Measurements from ENCODE around the gene KCNJ15. TPM values are rescaled to one million over a fixed set of nuclear protein-coding genes. Genes with fewer than 3 reads are reported as not detected.
A peak's percentile ranks its signal among the peaks of the same experiment; 100 is the strongest.

KCNJ15 gene
- 0.12 TPM for polyA plus RNA-seq (2012; ENCODE audit: low read depth, missing spikeins)

- no peak for TF ChIP-seq POLR2AphosphoS5 (IDR thresholded peaks at IDR 0.05; ENCODE audit: low read depth, low read length)
- TF ChIP-seq TAF1 (IDR thresholded peaks at IDR 0.05; ENCODE audit: low read depth, low read length) = no peak
- no peak for TF ChIP-seq PAX5 (IDR thresholded peaks at IDR 0.05; ENCODE audit: insufficient read depth, low read length, severe bottlenecking)
- no peak for TF ChIP-seq POLR2A (IDR thresholded peaks at IDR 0.05; ENCODE audit: low read depth, low read length)
- no peak for TF ChIP-seq SPI1 (IDR thresholded peaks at IDR 0.05; ENCODE audit: low read depth, low read length)
- no peak for TF ChIP-seq POU2F2 (IDR thresholded peaks at IDR 0.05; ENCODE audit: low read depth, low read length)
- DNase-seq (ENCODE audit: insufficient read length, low spot score) = no peak
- no peak for FAIRE-seq
Measured at GRCh38 chr21:38256599-38257302, at the start of gene KCNJ15. KCNJ15 (plus strand) TSS chr21:38256991; CDS start chr21:38299262, 42,271 bp downstream.

GRCh38 chr21:38208118-38208517 is 48.7 kb upstream of the KCNJ15 start:
- TF ChIP-seq SPI1 (IDR thresholded peaks at IDR 0.05; ENCODE audit: low read depth, low read length) = no peak
- TF ChIP-seq POU2F2 (IDR thresholded peaks at IDR 0.05; ENCODE audit: low read depth, low read length) = no peak
- TF ChIP-seq POLR2AphosphoS5 (IDR thresholded peaks at IDR 0.05; ENCODE audit: low read depth, low read length) = no peak
- TF ChIP-seq POLR2A (IDR thresholded peaks at IDR 0.05; ENCODE audit: low read depth, low read length) = no peak
- no peak for TF ChIP-seq PAX5 (IDR thresholded peaks at IDR 0.05; ENCODE audit: insufficient read depth, low read length, severe bottlenecking)
- TF ChIP-seq TAF1 (IDR thresholded peaks at IDR 0.05; ENCODE audit: low read depth, low read length) = no peak
- FAIRE-seq (no peak), DNase-seq (ENCODE audit: insufficient read length, low spot score) (no peak)

GRCh38 chr21:38211321-38211720 is 45.5 kb upstream of the KCNJ15 start:
- TF ChIP-seq POLR2AphosphoS5 (IDR thresholded peaks at IDR 0.05; ENCODE audit: low read depth, low read length) (no peak), PAX5 (IDR thresholded peaks at IDR 0.05; ENCODE audit: insufficient read depth, low read length, severe bottlenecking) (no peak), POU2F2 (IDR thresholded peaks at IDR 0.05; ENCODE audit: low read depth, low read length) (no peak), SPI1 (IDR thresholded peaks at IDR 0.05; ENCODE audit: low read depth, low read length) (no peak), POLR2A (IDR thresholded peaks at IDR 0.05; ENCODE audit: low read depth, low read length) (no peak), TAF1 (IDR thresholded peaks at IDR 0.05; ENCODE audit: low read depth, low read length) (no peak)
- FAIRE-seq = no peak

GRCh38 chr21:38212706-38213105 is 44.1 kb upstream of the KCNJ15 start:
- FAIRE-seq (no peak), DNase-seq (ENCODE audit: insufficient read length, low spot score) (no peak)
- no peak for TF ChIP-seq PAX5 (IDR thresholded peaks at IDR 0.05; ENCODE audit: insufficient read depth, low read length, severe bottlenecking)
- no peak for TF ChIP-seq TAF1 (IDR thresholded peaks at IDR 0.05; ENCODE audit: low read depth, low read length)
- TF ChIP-seq POLR2A (IDR thresholded peaks at IDR 0.05; ENCODE audit: low read depth, low read length) = no peak
- no peak for TF ChIP-seq POU2F2 (IDR thresholded peaks at IDR 0.05; ENCODE audit: low read depth, low read length)
- no peak for TF ChIP-seq POLR2AphosphoS5 (IDR thresholded peaks at IDR 0.05; ENCODE audit: low read depth, low read length)
- no peak for TF ChIP-seq SPI1 (IDR thresholded peaks at IDR 0.05; ENCODE audit: low read depth, low read length)

More at GRCh38 chr21:38211321-38211720, 45.5 kb upstream of the KCNJ15 start:
- no peak for DNase-seq (ENCODE audit: insufficient read length, low spot score)

- DNase-seq (ENCODE audit: insufficient read length, low spot score) = peak; percentile 18
- peak; percentile 5 for FAIRE-seq
- peak; percentile 71 for TF ChIP-seq SPI1 (IDR thresholded peaks at IDR 0.05; ENCODE audit: low read depth, low read length)
- TF ChIP-seq PAX5 (IDR thresholded peaks at IDR 0.05; ENCODE audit: insufficient read depth, low read length, severe bottlenecking) = no peak
Measured at GRCh38 chr21:38219049-38219628, 37.7 kb upstream of the KCNJ15 start.

- TF ChIP-seq TAF1 (IDR thresholded peaks at IDR 0.05; ENCODE audit: low read depth, low read length) (no peak), SPI1 (IDR thresholded peaks at IDR 0.05; ENCODE audit: low read depth, low read length) (no peak), PAX5 (IDR thresholded peaks at IDR 0.05; ENCODE audit: insufficient read depth, low read length, severe bottlenecking) (no peak), POU2F2 (IDR thresholded peaks at IDR 0.05; ENCODE audit: low read depth, low read length) (no peak), POLR2A (IDR thresholded peaks at IDR 0.05; ENCODE audit: low read depth, low read length) (no peak), POLR2AphosphoS5 (IDR thresholded peaks at IDR 0.05; ENCODE audit: low read depth, low read length) (no peak)
- DNase-seq (ENCODE audit: insufficient read length, low spot score) (no peak), FAIRE-seq (no peak)
Measured at GRCh38 chr21:38220270-38220737, 36.5 kb upstream of the KCNJ15 start.

- TF ChIP-seq TAF1 (IDR thresholded peaks at IDR 0.05; ENCODE audit: low read depth, low read length) (no peak), PAX5 (IDR thresholded peaks at IDR 0.05; ENCODE audit: insufficient read depth, low read length, severe bottlenecking) (no peak), SPI1 (IDR thresholded peaks at IDR 0.05; ENCODE audit: low read depth, low read length) (peak; percentile 51)
- DNase-seq (ENCODE audit: insufficient read length, low spot score) (no peak), FAIRE-seq (no peak)
Measured at GRCh38 chr21:38221594-38221993, 35.2 kb upstream of the KCNJ15 start.

GRCh38 chr21:38223893-38224540 is 32.8 kb upstream of the KCNJ15 start:
- DNase-seq (ENCODE audit: insufficient read length, low spot score) = no peak
- FAIRE-seq = no peak
- TF ChIP-seq PAX5 (IDR thresholded peaks at IDR 0.05; ENCODE audit: insufficient read depth, low read length, severe bottlenecking) (no peak), TAF1 (IDR thresholded peaks at IDR 0.05; ENCODE audit: low read depth, low read length) (no peak), POLR2AphosphoS5 (IDR thresholded peaks at IDR 0.05; ENCODE audit: low read depth, low read length) (no peak), POU2F2 (IDR thresholded peaks at IDR 0.05; ENCODE audit: low read depth, low read length) (no peak), SPI1 (IDR thresholded peaks at IDR 0.05; ENCODE audit: low read depth, low read length) (no peak), POLR2A (IDR thresholded peaks at IDR 0.05; ENCODE audit: low read depth, low read length) (no peak)

GRCh38 chr21:38227401-38227800 is 29.4 kb upstream of the KCNJ15 start:
- FAIRE-seq (no peak), DNase-seq (ENCODE audit: insufficient read length, low spot score) (no peak)
- TF ChIP-seq PAX5 (IDR thresholded peaks at IDR 0.05; ENCODE audit: insufficient read depth, low read length, severe bottlenecking) = no peak

Data from GM12891 (cell line).